GM12878 (cell line): ENCODE data around the gene AGBL4. TPM values are rescaled to one million over a fixed set of nuclear protein-coding genes. Genes with fewer than 3 reads are reported as not detected.

Experiments used
- ATAC-seq: fragments of 200-7000 bp; cut with Tn5 transposase; 3 replicates; pipeline ENCODE4 v1.9.1; 2020; ENCODE audit warnings: mild to moderate bottlenecking, moderate library complexity
- BruUV-seq: library from RNA; stranded (reverse); fragments of 400-500 nt; replicated peaks from 2 replicates; lab custom pipeline; 2021; lab: Mats Ljungman, UMichigan
- CTCF ChIA-PET: fragments of 300-600 bp; sonication (Branson Sonifier 250); formaldehyde crosslinking; extraction: SDS; loops from one replicate; lab custom pipeline; 2021; ENCODE audit warnings: inconsistent platforms; lab: Yijun Ruan, JAX
- POLR2A ChIA-PET: fragments of 350-600 bp; formaldehyde crosslinking; extraction: SDS; loops from one replicate; lab custom pipeline; 2021; ENCODE audit warnings: inconsistent platforms; lab: Charles Lee
- RAD21 ChIA-PET: fragments of 300-600 bp; sonication (Branson Sonifier 250); formaldehyde crosslinking; loops from one replicate; lab custom pipeline; 2023; ENCODE audit warnings: antibody characterized with exemption; ENCODE audit not compliant: unreplicated experiment; lab: Charles Lee
- SMC1A ChIA-PET: fragments of 300-600 bp; sonication (Branson Sonifier 250); formaldehyde crosslinking; loops from one replicate; lab custom pipeline; 2023; ENCODE audit not compliant: unreplicated experiment, uncharacterized antibody; lab: Charles Lee
- DNase-seq: peaks from one replicate; pipeline ENCODE4 v3.0.0-alpha.2; 2011; ENCODE audit warnings: low read depth, low spot score
- FAIRE-seq: peaks from 3 replicates; lab custom pipeline; 2011; peaks lifted over from hg19 to GRCh38; lab: Jason Lieb, UNC
- H2AFZ ChIP-seq: 2 replicates; pipeline ENCODE4 v1.6.0; 2011; ENCODE audit warnings: low read depth, low read length, control low read depth; ENCODE audit not compliant: control insufficient read depth
- H3K27ac ChIP-seq: 2 replicates; pipeline ENCODE4 v1.5.1; 2011; ENCODE audit warnings: control low read depth; ENCODE audit not compliant: control insufficient read depth, insufficient read depth
- H3K27me3 ChIP-seq, 2 experiments: replicated peaks in 1 of 2; 2 replicates each; pipeline versions ENCODE4 v1.6.0 to v1.6.1; 2011; ENCODE audit warnings: low read length in 1 of 2; ENCODE audit not compliant: control insufficient read depth in 2 of 2, insufficient read depth in 2 of 2
- H3K36me3 ChIP-seq, 2 experiments: 2 replicates each; pipeline ENCODE4 v1.5.1; 2011; ENCODE audit warnings: low read length in 1 of 2; ENCODE audit not compliant: control insufficient read depth in 2 of 2, insufficient read depth in 2 of 2
- H3K4me1 ChIP-seq: 2 replicates; pipeline ENCODE4 v1.6.1; 2011; ENCODE audit warnings: mild to moderate bottlenecking, low read length, moderate library complexity, mixed read lengths; ENCODE audit not compliant: control insufficient read depth, insufficient read depth
- H3K4me2 ChIP-seq: 2 replicates; pipeline ENCODE4 v1.6.0; 2011; ENCODE audit warnings: control low read depth; ENCODE audit not compliant: control insufficient read depth, insufficient read depth
- H3K4me3 ChIP-seq: fragments of 200-600 bp; sonication (generic); 2 replicates; pipeline ENCODE4 v1.5.1; 2016
- H3K79me2 ChIP-seq: 2 replicates; pipeline ENCODE4 v1.6.0; 2011; ENCODE audit warnings: low read length; ENCODE audit not compliant: control insufficient read depth, insufficient read depth
- H3K9ac ChIP-seq: 2 replicates; pipeline ENCODE4 v1.8.0; 2011; ENCODE audit warnings: low read length, control low read depth, mixed read lengths; ENCODE audit not compliant: control insufficient read depth, insufficient read depth
- H3K9me3 ChIP-seq: replicated peaks from 3 replicates; pipeline ENCODE4 v1.5.1; 2011; ENCODE audit warnings: mild to moderate bottlenecking, low read length; ENCODE audit not compliant: control insufficient read depth, insufficient read depth
- H4K20me1 ChIP-seq: 2 replicates; pipeline ENCODE4 v1.6.0; 2011; ENCODE audit not compliant: control insufficient read depth, insufficient read depth
- ASH2L ChIP-seq: fragments of 300-600, 200-600 bp; sonication (generic); IDR thresholded peaks from 2 replicates; pipeline ENCODE4 v1.6.1; 2017; ENCODE audit warnings: low read depth, mild to moderate bottlenecking, borderline replicate concordance
- ATF3 ChIP-seq: IDR thresholded peaks from 2 replicates; pipeline ENCODE4 v1.6.1; 2011; ENCODE audit warnings: low read depth, mild to moderate bottlenecking, low read length, moderate library complexity, borderline replicate concordance; ENCODE audit errors: extremely low read depth
- ATF7 ChIP-seq: fragments of 450-650 bp; IDR thresholded peaks from 2 replicates; pipeline ENCODE4 v1.6.1; 2016; ENCODE audit warnings: low read depth, mild to moderate bottlenecking
- BCLAF1 ChIP-seq: fragments of 450-650 bp; IDR thresholded peaks from 2 replicates; pipeline ENCODE4 v1.6.1; 2017; ENCODE audit warnings: antibody characterized with exemption, mild to moderate bottlenecking, moderate library complexity
- FOXM1 ChIP-seq: IDR thresholded peaks from 2 replicates; pipeline ENCODE4 v1.6.1; 2012; ENCODE audit warnings: low read depth, mild to moderate bottlenecking, inconsistent platforms, low read length, moderate library complexity
- MAX ChIP-seq: IDR thresholded peaks from 2 replicates; pipeline ENCODE4 v1.6.1; 2012; ENCODE audit warnings: low read depth, low read length, improper control_type of control experiment
- MYC ChIP-seq: IDR thresholded peaks from 2 replicates; pipeline ENCODE4 v1.6.1; 2011; ENCODE audit warnings: mild to moderate bottlenecking, low read length, moderate library complexity, inconsistent platforms; ENCODE audit not compliant: insufficient read depth, insufficient replicate concordance, insufficient read length, severe bottlenecking
- NFXL1 ChIP-seq: fragments of 450-650 bp; IDR thresholded peaks from 2 replicates; pipeline ENCODE4 v1.6.1; 2017; ENCODE audit warnings: antibody characterized with exemption, mild to moderate bottlenecking, borderline replicate concordance
- PAX5 ChIP-seq: IDR thresholded peaks from 2 replicates; pipeline ENCODE4 v1.6.1; 2011; ENCODE audit warnings: low read depth, low read length, borderline replicate concordance
- PAX8 ChIP-seq: fragments of 450-650 bp; IDR thresholded peaks from 2 replicates; pipeline ENCODE4 v1.6.1; 2017; ENCODE audit warnings: mild to moderate bottlenecking, moderate library complexity
- RAD21 ChIP-seq: IDR thresholded peaks from 2 replicates; pipeline ENCODE4 v1.6.1; 2011; ENCODE audit warnings: mild to moderate bottlenecking, low read depth, low read length, moderate library complexity; ENCODE audit not compliant: insufficient read depth
- RAD51 ChIP-seq: fragments of 450-650 bp; IDR thresholded peaks from 2 replicates; pipeline ENCODE4 v1.6.1; 2016; ENCODE audit warnings: moderate library complexity, mild to moderate bottlenecking, inconsistent platforms
- RELA ChIP-seq: fragments of 450-650 bp; IDR thresholded peaks from 2 replicates; pipeline ENCODE4 v1.8.0; 2014; ENCODE audit warnings: borderline replicate concordance; ENCODE audit not compliant: partially characterized antibody
- SMAD5 ChIP-seq: IDR thresholded peaks from 2 replicates; pipeline ENCODE4 v1.6.1; 2016; ENCODE audit warnings: antibody characterized with exemption, low read depth
- SMARCA5 ChIP-seq: fragments of 450-650 bp; IDR thresholded peaks from 2 replicates; pipeline ENCODE4 v1.6.1; 2017; ENCODE audit warnings: mild to moderate bottlenecking
- SREBF2 ChIP-seq: IDR thresholded peaks from 2 replicates; pipeline ENCODE4 v1.6.1; 2012; ENCODE audit warnings: mild to moderate bottlenecking, low read length
- TCF12 ChIP-seq: IDR thresholded peaks from 2 replicates; pipeline ENCODE4 v1.6.1; 2011; ENCODE audit warnings: low read depth, mild to moderate bottlenecking, low read length
- USF2 ChIP-seq: IDR thresholded peaks from 2 replicates; pipeline ENCODE4 v1.6.1; 2011; ENCODE audit warnings: low read depth, low read length, improper control_type of control experiment, borderline replicate concordance
- ZBED1 ChIP-seq: IDR thresholded peaks from 2 replicates; pipeline ENCODE4 v1.6.1; 2016; ENCODE audit warnings: borderline replicate concordance
- WGBS: methylation state at CpG from one replicate; pipeline ENCODE4 v1.1.6; 2016; ENCODE audit warnings: low lambda C conversion rate; ENCODE audit not compliant: insufficient replicate concordance, insufficient coverage; ENCODE audit errors: missing lambda C conversion rate; 5-methylcytosine and 5-hydroxymethylcytosine counted together
- in situ Hi-C: fragments of 300-500 bp; cut with MboI; formaldehyde crosslinking; loops from 9 replicates; pipeline ENCODE4 v1.14.3; 2018; ENCODE audit warnings: mixed read lengths
- intact Hi-C: fragments of 100-400 bp; cut with micrococcal nuclease; formaldehyde crosslinking; loops from one replicate; pipeline ENCODE4 v1.14.2; 2022; ENCODE audit not compliant: unreplicated experiment
- polyA plus RNA-seq, 11 experiments: library from polyadenylated mRNA; depleted of rRNA in 4 of 11; unstranded in 6 of 11; stranded (reverse) in 5 of 11; fragments of >200 nt; fragmentation: Nextera tagmentation in 4 of 11; fragmentation: Illumina TruSeq in 1 of 11; extraction: Ambion mirVana in 4 of 11; extraction: Trizol in 1 of 11; gene quantifications; 1 replicate in 1 of 11; 2 replicates in 10 of 11; pipeline versions ENCODE4 v1.2.1 to v1.2.3, GENCODE V29; 2011 to 2016; ENCODE audit warnings: inconsistent platforms in 2 of 11, missing spikeins in 2 of 11, low read depth in 1 of 11
- total RNA-seq, 4 experiments: library from RNA; depleted of rRNA in 3 of 4; stranded (reverse); fragments of >200 nt in 3 of 4; fragmentation: Illumina TruSeq in 1 of 4; extraction: Trizol in 1 of 4; gene quantifications; 2 replicates each; pipeline versions ENCODE4 v1.2.1 to v1.2.3, GENCODE V29; 2013 to 2021

The AGBL4 gene
- total and polyA plus RNA-seq, 10 of the 15 experiments (the other 5 are each of a cell fraction or from before 2014, with no cell fraction given), result 0.31 TPM; not detected in 9

GRCh38 chr1:49824261-49824660 is 199.5 kb downstream of the AGBL4 start:
- TF ChIP-seq FOXM1 (no peak), ASH2L (no peak), ZBED1 (no peak), BCLAF1 (no peak), SREBF2 (no peak), ATF7 (no peak), PAX5 (no peak), TCF12 (no peak), PAX8 (no peak), RAD51 (no peak), USF2 (no peak), ATF3 (no peak), MYC (no peak), SMARCA5 (no peak), RAD21 (no peak), MAX (no peak), NFXL1 (no peak), SMAD5 (no peak), RELA (no peak)
- ChIA-PET SMC1A (no interaction called here), POLR2A (no interaction called here), CTCF (no interaction called here), RAD21 (no interaction called here)
- no peaks in the 10 kb centered on the region for H3K36me3 ChIP-seq
- H3K9ac ChIP-seq, result no peak overlapping the region
- H3K4me2 ChIP-seq, result no peak overlapping the region
- BruUV-seq, result no TSS peak
- no peaks in the 10 kb centered on the region for H3K9me3 ChIP-seq
- no peaks in the 10 kb centered on the region for H3K79me2 ChIP-seq
- no peaks in the 10 kb centered on the region for H4K20me1 ChIP-seq
- DNase-seq, result no peak
- FAIRE-seq, result no peak
- no peak overlapping the region for H3K27ac ChIP-seq
- no peak for ATAC-seq
- H3K4me3 ChIP-seq, result no peak overlapping the region
- H3K27me3 ChIP-seq, result no peaks in the 10 kb centered on the region
- intact Hi-C loops (no loop called here), in situ Hi-C loops (no loop called here)
- WGBS, result 0% methylated on average over 1 of the region's 1 CpG
- no peaks in the 10 kb centered on the region for H3K4me1 ChIP-seq
- no peak overlapping the region for H2AFZ ChIP-seq
